A673 (cell line): ENCODE results near the gene FBLIM1. TPM values are rescaled to one million over a fixed set of nuclear protein-coding genes. Genes with fewer than 3 reads are reported as not detected.

Experiments
- BruUV-seq: library from RNA; stranded (reverse); fragments of 400-500 nt; replicated peaks from 2 replicates; lab custom pipeline; 2021; lab: Mats Ljungman, UMichigan
- CTCF ChIA-PET: fragments of 300-600 bp; sonication (Branson Sonifier 250); formaldehyde crosslinking; loops from one replicate; lab custom pipeline; 2022; ENCODE audit warnings: antibody characterized with exemption; lab: Charles Lee
- POLR2A ChIA-PET: fragments of 300-600 bp; sonication (Branson Sonifier 250); formaldehyde crosslinking; loops from one replicate; lab custom pipeline; 2022; ENCODE audit warnings: antibody characterized with exemption; ENCODE audit not compliant: low non-redundant PET; lab: Charles Lee
- DNase-seq: peaks from one replicate; pipeline ENCODE4 v3.0.0-alpha.2; 2015; ENCODE audit warnings: low spot score
- H3K27ac ChIP-seq: fragments of 200-600 bp; sonication (generic); 2 replicates; pipeline ENCODE4 v1.5.1; 2016; ENCODE audit warnings: mixed run types, low read depth, mild to moderate bottlenecking, mixed read lengths, antibody characterized with exemption, low read length; ENCODE audit not compliant: poor library complexity, severe bottlenecking
- H3K27me3 ChIP-seq: fragments of 200-600 bp; sonication (generic); replicated peaks from 2 replicates; pipeline ENCODE4 v1.6.1; 2017; ENCODE audit warnings: mixed run types, low read depth, mild to moderate bottlenecking, mixed read lengths, antibody characterized with exemption, low read length; ENCODE audit not compliant: insufficient read depth, poor library complexity
- H3K36me3 ChIP-seq: fragments of 200-600 bp; sonication (generic); 2 replicates; pipeline ENCODE4 v1.6.1; 2016; ENCODE audit warnings: mixed run types, mild to moderate bottlenecking, mixed read lengths, antibody characterized with exemption, low read length; ENCODE audit not compliant: insufficient read depth, poor library complexity, severe bottlenecking
- H3K4me1 ChIP-seq: fragments of 200-600 bp; sonication (generic); 2 replicates; pipeline ENCODE4 v1.6.1; 2017; ENCODE audit warnings: mixed run types, mild to moderate bottlenecking, mixed read lengths, antibody characterized with exemption, low read length; ENCODE audit not compliant: insufficient read depth, poor library complexity, severe bottlenecking
- H3K4me3 ChIP-seq: fragments of 200-600 bp; sonication (generic); 2 replicates; pipeline ENCODE4 v1.5.1; 2016; ENCODE audit warnings: low read depth, mixed run types, mild to moderate bottlenecking, mixed read lengths, low read length; ENCODE audit not compliant: poor library complexity, severe bottlenecking
- H3K9me3 ChIP-seq: fragments of 200-600 bp; sonication (generic); 2 replicates; pipeline ENCODE4 v1.6.1; 2016; ENCODE audit warnings: mixed run types, low read depth, mild to moderate bottlenecking, mixed read lengths, antibody characterized with exemption, low read length; ENCODE audit not compliant: poor library complexity, severe bottlenecking
- CTCF ChIP-seq: fragments of 300-800, 200-600 bp; sonication (generic); conservative IDR thresholded peaks from 2 replicates; pipeline ENCODE4 v1.5.1; 2017; ENCODE audit warnings: low read depth, mild to moderate bottlenecking, antibody characterized with exemption, low read length, moderate library complexity, mixed read lengths
- EZH2 ChIP-seq: fragments of 200-600 bp; sonication (generic); IDR thresholded peaks from 2 replicates; pipeline ENCODE4 v1.6.1; 2017; ENCODE audit warnings: borderline replicate concordance, low read depth, mild to moderate bottlenecking, mixed read lengths, antibody characterized with exemption, low read length; ENCODE audit not compliant: poor library complexity, severe bottlenecking
- intact Hi-C: fragments of 100-400 bp; cut with micrococcal nuclease; formaldehyde crosslinking; loops from one replicate; pipeline ENCODE4 v1.10.0; 2022; ENCODE audit not compliant: unreplicated experiment
- total RNA-seq: library from RNA; stranded (reverse); gene quantifications from 2 replicates; pipeline ENCODE4 v1.2.3, GENCODE V29; 2021

The FBLIM1 gene
- total RNA-seq, 1 experiment from 2014 or later: 39.3 TPM

- CTCF ChIA-PET: no interaction called here
These were observed 19.3 kb upstream of the FBLIM1 start for GRCh38 chr1:15739259-15739658.

DNA sequence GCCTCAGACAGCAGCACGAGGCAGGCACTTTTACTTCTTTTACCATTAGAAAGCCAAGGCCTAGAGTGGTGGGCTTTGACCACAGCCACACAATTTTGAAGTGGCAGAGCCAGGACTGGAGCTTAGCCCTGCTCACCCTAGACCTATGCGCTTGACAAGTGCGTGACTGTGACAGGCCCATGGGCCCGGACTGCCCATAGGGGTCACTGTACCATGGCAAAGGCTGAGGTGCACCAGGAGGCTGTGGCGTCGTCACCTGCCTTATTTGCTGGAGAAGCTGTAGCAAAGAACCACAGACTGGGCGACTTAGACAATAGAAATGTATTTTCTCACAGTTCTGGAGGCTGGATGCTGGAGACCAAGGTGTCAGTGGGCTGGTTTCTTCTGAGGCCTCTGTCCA is 18.9 kb upstream of the FBLIM1 start:
- Histone ChIP-seq H3K27me3 (no peaks in the 10 kb centered on the region), H3K4me1 (no peaks in the 10 kb centered on the region), H3K36me3 (no peaks in the 10 kb centered on the region), H3K4me3 (no peak overlapping the region), H3K9me3 (no peaks in the 10 kb centered on the region), H3K27ac (no peak overlapping the region)
- 0 out of 2 replicates have a peak, but pooled peaks have one; percentile 27 for TF ChIP-seq CTCF
- no peak for TF ChIP-seq EZH2
- ChIA-PET POLR2A (no interaction called here), CTCF (no interaction called here)
- BruUV-seq: no TSS peak
- intact Hi-C loops: loop anchor here (5.0 kb wide), 1 partner anchor 142 kb away; no protein-coding TSS in a partner anchor
- DNase-seq: no peak

More at GRCh38 chr1:15739259-15739658, 19.3 kb upstream of the FBLIM1 start:
- Histone ChIP-seq H3K36me3 (no peaks in the 10 kb centered on the region), H3K9me3 (no peaks in the 10 kb centered on the region), H3K27me3 (no peaks in the 10 kb centered on the region), H3K4me3 (no peak overlapping the region), H3K4me1 (no peaks in the 10 kb centered on the region), H3K27ac (no peak overlapping the region)
- no peak for TF ChIP-seq EZH2
- TF ChIP-seq CTCF: no peak
- no peak for DNase-seq
- POLR2A ChIA-PET: no interaction called here
- intact Hi-C loops: no loop called here
- no TSS peak for BruUV-seq

DNA sequence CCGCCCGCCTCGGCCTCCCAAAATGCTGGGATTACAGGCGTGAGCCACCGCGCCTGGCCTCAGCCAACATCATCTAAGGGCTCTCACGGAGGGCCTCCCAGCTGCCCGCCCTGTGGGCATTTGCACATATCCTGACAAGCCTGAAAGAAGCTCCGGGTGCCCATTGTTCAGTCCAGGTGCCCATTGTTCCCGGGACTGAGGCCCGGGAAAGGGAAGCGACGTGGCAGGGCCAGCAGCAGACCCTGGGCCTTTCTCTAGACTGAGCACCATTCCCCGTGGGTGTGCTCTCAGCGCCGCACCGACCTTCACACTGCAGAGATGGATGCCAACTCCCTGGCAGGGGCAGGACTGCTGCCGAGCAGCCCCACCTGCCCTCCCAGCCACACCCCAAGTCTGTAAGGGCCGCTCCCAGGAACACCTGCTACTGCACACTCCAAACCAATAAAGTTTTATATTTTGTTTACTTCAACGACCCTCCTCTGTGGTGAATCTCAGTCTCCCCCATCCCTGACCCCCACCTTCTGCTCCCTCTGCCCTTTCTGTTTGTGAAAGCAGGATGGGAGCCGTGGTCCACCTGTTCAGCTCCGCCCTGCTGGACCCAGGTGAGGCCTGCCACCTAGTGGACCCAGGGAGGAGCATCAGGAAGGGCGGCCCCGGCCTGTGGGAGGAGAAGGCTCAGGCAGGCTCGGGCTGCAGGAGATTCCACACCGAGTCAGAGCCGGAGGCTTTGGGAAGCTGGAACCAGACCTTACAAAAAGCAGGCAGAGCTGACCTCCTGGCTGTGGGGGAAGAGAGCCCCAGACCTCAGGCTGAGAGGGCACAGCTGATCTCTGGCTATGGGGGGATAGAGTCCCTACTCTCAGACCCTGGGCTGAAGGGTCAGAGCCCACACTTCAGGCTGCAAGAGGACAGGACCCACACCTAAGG is 17.4 kb upstream of the FBLIM1 start:
- DNase-seq: peak; percentile 65
- BruUV-seq: no TSS peak
- ChIA-PET CTCF (interaction anchor here (0.6 to 1.5 kb wide), 2 partner anchors 145 to 260 kb away, joined by 3 to 9 read pairs; no protein-coding TSS in a partner anchor), POLR2A (no interaction called here)
- no peak for TF ChIP-seq EZH2
- TF ChIP-seq CTCF: peak; percentile 77
- Histone ChIP-seq H3K27ac (no peak overlapping the region), H3K9me3 (no peaks in the 10 kb centered on the region), H3K4me3 (no peak overlapping the region), H3K27me3 (no peaks in the 10 kb centered on the region), H3K36me3 (no peaks in the 10 kb centered on the region), H3K4me1 (no peaks in the 10 kb centered on the region)
- intact Hi-C loops: loop anchor here (5.0 kb wide), 1 partner anchor 144 kb away; no protein-coding TSS in a partner anchor
